Calu3 (cell line): ENCODE data around the gene WWOX. TPM values are rescaled to one million over a fixed set of nuclear protein-coding genes. Genes with fewer than 3 reads are reported as not detected.

Source experiments
- BruUV-seq: library from RNA; stranded (reverse); fragments of 400-500 nt; replicated peaks from 2 replicates; lab custom pipeline; 2021; lab: Mats Ljungman, UMichigan
- CTCF ChIA-PET: fragments of 300-600 bp; sonication (Branson Sonifier 250); formaldehyde crosslinking; loops from one replicate; lab custom pipeline; 2022; ENCODE audit warnings: antibody characterized with exemption; lab: Charles Lee
- DNase-seq: peaks from one replicate; pipeline ENCODE4 v3.0.0; 2022
- H3K27ac Mint-ChIP-seq: one replicate; pipeline ENCODE4 v1.8.0; 2022; ENCODE audit warnings: mixed read lengths; ENCODE audit not compliant: unreplicated experiment
- H3K27me3 Mint-ChIP-seq: one replicate; pipeline ENCODE4 v1.8.0; 2022; ENCODE audit warnings: mixed read lengths; ENCODE audit not compliant: unreplicated experiment
- H3K36me3 Mint-ChIP-seq: one replicate; pipeline ENCODE4 v1.8.0; 2022; ENCODE audit warnings: mild to moderate bottlenecking, moderate library complexity, mixed read lengths; ENCODE audit not compliant: insufficient read depth, unreplicated experiment
- H3K4me1 Mint-ChIP-seq: one replicate; pipeline ENCODE4 v1.8.0; 2022; ENCODE audit warnings: mild to moderate bottlenecking, low read depth, mixed read lengths; ENCODE audit not compliant: unreplicated experiment
- H3K4me3 Mint-ChIP-seq: one replicate; pipeline ENCODE4 v1.8.0; 2022; ENCODE audit warnings: mild to moderate bottlenecking, low read depth, moderate library complexity, mixed read lengths; ENCODE audit not compliant: unreplicated experiment
- H3K9me3 Mint-ChIP-seq: one replicate; pipeline ENCODE4 v1.8.0; 2022; ENCODE audit warnings: low read depth, mixed read lengths; ENCODE audit not compliant: unreplicated experiment
- CTCF ChIP-seq: fragments of 200-600 bp; IDR thresholded peaks from one replicate; pipeline ENCODE4 v1.8.0; 2022; ENCODE audit warnings: antibody characterized with exemption; ENCODE audit not compliant: unreplicated experiment
- intact Hi-C: fragments of 100-400 bp; cut with micrococcal nuclease; formaldehyde crosslinking; loops from one replicate; pipeline ENCODE4 v1.10.0; 2022; ENCODE audit not compliant: unreplicated experiment
- total RNA-seq: library from RNA; stranded (reverse); gene quantifications from 2 replicates; pipeline ENCODE4 v1.2.3, GENCODE V29; 2022

Gene WWOX
- total RNA-seq, 1 experiment from 2014 or later: 33.5 TPM

GRCh38 chr16:78485188-78485916 lies 385.9 kb downstream of the WWOX start:
- no peak for TF ChIP-seq CTCF
- CTCF ChIA-PET: no interaction called here
- H3K36me3 Mint-ChIP-seq: no peaks in the 10 kb centered on the region
- peaks cover 3% of the 10 kb centered on the region for H3K9me3 Mint-ChIP-seq
- DNase-seq: no peak
- H3K4me1 Mint-ChIP-seq: peaks cover 7% of the 10 kb centered on the region
- H3K27me3 Mint-ChIP-seq: no peaks in the 10 kb centered on the region
- intact Hi-C loops: loop anchor here (10.0 kb wide), 1 partner anchor 241 kb away; no protein-coding TSS in a partner anchor
- no peak overlapping the region for H3K27ac Mint-ChIP-seq
- no peak overlapping the region for H3K4me3 Mint-ChIP-seq
- no TSS peak for BruUV-seq

- BruUV-seq: no TSS peak
- H3K27me3 Mint-ChIP-seq: no peaks in the 10 kb centered on the region
- CTCF ChIA-PET: no interaction called here
Measured at GRCh38 chr16:78485917-78486257, 386.4 kb downstream of the WWOX start.

GRCh38 chr16:78487471-78487870 lies 388.0 kb downstream of the WWOX start:
- BruUV-seq: no TSS peak
- Mint-ChIP-seq H3K4me1 (peaks cover 7% of the 10 kb centered on the region), H3K4me3 (no peak overlapping the region), H3K9me3 (peaks cover 3% of the 10 kb centered on the region), H3K36me3 (no peaks in the 10 kb centered on the region), H3K27me3 (no peaks in the 10 kb centered on the region), H3K27ac (no peak overlapping the region)
- intact Hi-C loops: loop anchor here (10.0 kb wide), 1 partner anchor 243 kb away; no protein-coding TSS in a partner anchor
- CTCF ChIA-PET: no interaction called here
- no peak for TF ChIP-seq CTCF
- no peak for DNase-seq

More at GRCh38 chr16:78485917-78486257, 386.4 kb downstream of the WWOX start:
- Mint-ChIP-seq H3K4me1 (peaks cover 7% of the 10 kb centered on the region), H3K36me3 (no peaks in the 10 kb centered on the region), H3K4me3 (no peak overlapping the region), H3K9me3 (peaks cover 3% of the 10 kb centered on the region), H3K27ac (no peak overlapping the region)
- DNase-seq: no peak
- no peak for TF ChIP-seq CTCF
- intact Hi-C loops: loop anchor here (10.0 kb wide), 1 partner anchor 241 kb away; no protein-coding TSS in a partner anchor

GRCh38 chr16:78489072-78489471 lies 389.6 kb downstream of the WWOX start:
- H3K27me3 Mint-ChIP-seq: no peaks in the 10 kb centered on the region
- CTCF ChIA-PET: no interaction called here
- H3K36me3 Mint-ChIP-seq: no peaks in the 10 kb centered on the region
- no peak for DNase-seq
- no peak overlapping the region for H3K4me3 Mint-ChIP-seq
- no peak overlapping the region for H3K27ac Mint-ChIP-seq
- intact Hi-C loops: loop anchor here (10.0 kb wide), 1 partner anchor 244 kb away; no protein-coding TSS in a partner anchor
- no peak for TF ChIP-seq CTCF
- H3K9me3 Mint-ChIP-seq: peaks cover 6% of the 10 kb centered on the region
- no TSS peak for BruUV-seq
- no peaks in the 10 kb centered on the region for H3K4me1 Mint-ChIP-seq
